Keratinocyte (primary cell): ENCODE measurements around the gene PPARGC1A.

Experiments used
- CTCF ChIP-seq, 3 experiments: IDR thresholded peaks in 1 of 3; conservative IDR thresholded peaks in 1 of 3; optimal IDR thresholded peaks in 1 of 3; 2 replicates in 2 of 3; 3 replicates in 1 of 3; pipeline versions ENCODE3 to v1.5.1; 2011; ENCODE audit warnings: low read length in 3 of 3, mild to moderate bottlenecking in 3 of 3, moderate library complexity in 2 of 3, control low read depth in 1 of 3, inconsistent platforms in 1 of 3; ENCODE audit not compliant: insufficient read depth in 2 of 3; ENCODE audit errors: extremely low read depth in 1 of 3
- EZH2 ChIP-seq: IDR thresholded peaks from one replicate; pipeline ENCODE4 v1.6.1; 2012; ENCODE audit warnings: inconsistent platforms, mild to moderate bottlenecking, low read length, moderate library complexity

DNA sequence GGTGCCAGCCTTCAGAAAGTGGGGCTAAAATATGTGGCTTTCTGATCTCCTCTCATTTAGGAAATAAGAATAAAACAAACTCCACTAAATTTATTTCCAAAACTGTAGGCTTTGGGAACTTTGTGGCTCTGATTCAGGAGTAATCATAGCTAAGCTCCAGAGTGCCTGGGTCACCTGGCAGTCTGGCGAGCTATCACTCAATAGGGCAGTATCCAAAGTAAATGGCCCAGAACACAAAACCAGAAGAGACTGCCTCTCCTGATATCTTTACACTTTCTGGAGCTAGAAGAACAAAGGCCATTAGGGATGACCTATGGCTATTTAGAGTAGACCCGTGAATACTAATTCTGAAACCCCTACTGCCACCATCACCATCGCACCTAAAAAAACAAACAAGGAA, 17.0 kb upstream of the PPARGC1A start:
- TF ChIP-seq CTCF (optimal IDR thresholded peaks at IDR 0.05 in 1 of 3, IDR thresholded peaks at IDR 0.05 in 1 of 3, conservative IDR thresholded peaks at IDR 0.05 in 1 of 3; ENCODE audit: extremely low read depth in 1 of 3, insufficient read depth in 2 of 3, low read length in 3 of 3) (no peak), EZH2 (no peak)
